Stimulated activated CD8-positive, alpha-beta memory T cell treated with anti-CD3 and anti-CD28 coated beads, Interleukin-4, amount 100 ng/mL, for 24 hours (primary cell): Measurements from ENCODE around the gene COMMD6.
"Not testable (repeated sequence)": the region's sequence is repeated elsewhere in the genome, so short reads cannot be mapped to it uniquely, and the experiment has no call there.

ENCODE experiments used
- DNase-seq: peaks from one replicate; pipeline ENCODE4 v3.0.0-alpha.2; 2020; ENCODE audit warnings: low read depth

Gene COMMD6

GRCh38 chr13:75537401-75538365 is at the start of gene COMMD6:
Gene COMMD6 (minus strand): TSS chr13:75537841. CDS start chr13:75537805, 36 bp downstream.
- peak; percentile 55 for DNase-seq

GRCh38 chr13:75585153-75585552 is 47.5 kb upstream of the COMMD6 start:
- no peak for DNase-seq

GRCh38 chr13:75583091-75583490 is 45.5 kb upstream of the COMMD6 start:
- no peak for DNase-seq

GRCh38 chr13:75581874-75582640 is 44.4 kb upstream of the COMMD6 start:
- no peak for DNase-seq

- no peak for DNase-seq
Measured at GRCh38 chr13:75579529-75579928, 41.9 kb upstream of the COMMD6 start.

GRCh38 chr13:75569576-75569975 is 31.9 kb upstream of the COMMD6 start:
- no peak for DNase-seq

GRCh38 chr13:75566658-75567057 is 29.0 kb upstream of the COMMD6 start:
- no peak for DNase-seq

GRCh38 chr13:75558145-75558840 is 20.7 kb upstream of the COMMD6 start:
- DNase-seq = no peak

GRCh38 chr13:75556961-75557360 is 19.3 kb upstream of the COMMD6 start:
- DNase-seq = no peak

GRCh38 chr13:75555836-75556235 is 18.2 kb upstream of the COMMD6 start:
- no peak for DNase-seq

GRCh38 chr13:75554981-75555380 is 17.3 kb upstream of the COMMD6 start:
- DNase-seq = no peak

- DNase-seq = no peak
Measured at GRCh38 chr13:75554464-75554863, 16.8 kb upstream of the COMMD6 start.

GRCh38 chr13:75550159-75550567 is 12.5 kb upstream of the COMMD6 start:
- no peak for DNase-seq

- peak; percentile 95 for DNase-seq
Measured at GRCh38 chr13:75549262-75550158, 11.9 kb upstream of the COMMD6 start, which contains the start of gene UCHL3. Gene UCHL3 (plus strand): TSS chr13:75549791. CDS start chr13:75549821, 30 bp downstream.

- DNase-seq = no peak
Measured at GRCh38 chr13:75547917-75548316, 10.3 kb upstream of the COMMD6 start.

GRCh38 chr13:75545386-75545785 is 7.7 kb upstream of the COMMD6 start:
- not testable (repeated sequence) for DNase-seq

- DNase-seq = no peak
Measured at GRCh38 chr13:75544681-75545330, 7.2 kb upstream of the COMMD6 start.

GRCh38 chr13:75541961-75542360 is 4.3 kb upstream of the COMMD6 start:
- no peak for DNase-seq

GRCh38 chr13:75541287-75541686 is 3.6 kb upstream of the COMMD6 start:
- DNase-seq = no peak

GRCh38 chr13:75533861-75534260 is 3.8 kb downstream of the COMMD6 start:
- no peak for DNase-seq

- DNase-seq = no peak
Measured at GRCh38 chr13:75530549-75530961, 7.1 kb downstream of the COMMD6 start.
